Stimulated activated naive CD4-positive, alpha-beta T cell (primary cell): ENCODE measurements around the gene KRT76.
"Not testable (repeated sequence)": the region's sequence is repeated elsewhere in the genome, so short reads cannot be mapped to it uniquely, and the experiment has no call there.

Experiments
- DNase-seq, 6 experiments: peaks; one replicate each; lab custom pipeline; 2025; lab: John Stamatoyannopoulos, UW

KRT76 gene

DNA sequence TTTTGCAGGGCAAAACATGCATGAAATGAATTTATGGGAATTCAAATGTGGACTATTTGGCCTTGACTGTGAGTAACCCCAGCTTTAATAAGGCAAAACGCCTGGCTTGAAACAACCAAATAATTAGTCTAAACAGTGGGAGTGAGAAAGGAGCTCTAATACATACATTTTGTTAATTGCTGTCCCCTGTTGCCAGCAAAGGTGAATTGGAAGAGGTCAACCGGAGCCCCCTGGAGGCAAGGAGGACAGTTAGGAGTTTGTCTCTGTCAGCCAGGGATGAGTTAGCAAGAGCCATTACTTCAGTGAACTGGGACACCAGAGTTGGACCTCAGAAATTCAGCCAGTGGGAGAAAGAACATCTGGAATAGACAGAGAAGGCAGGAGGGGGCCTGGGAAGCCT, 17.4 kb downstream of the KRT76 start:
- DNase-seq: peak in 1 of 6 experiments; percentile 3

DNA sequence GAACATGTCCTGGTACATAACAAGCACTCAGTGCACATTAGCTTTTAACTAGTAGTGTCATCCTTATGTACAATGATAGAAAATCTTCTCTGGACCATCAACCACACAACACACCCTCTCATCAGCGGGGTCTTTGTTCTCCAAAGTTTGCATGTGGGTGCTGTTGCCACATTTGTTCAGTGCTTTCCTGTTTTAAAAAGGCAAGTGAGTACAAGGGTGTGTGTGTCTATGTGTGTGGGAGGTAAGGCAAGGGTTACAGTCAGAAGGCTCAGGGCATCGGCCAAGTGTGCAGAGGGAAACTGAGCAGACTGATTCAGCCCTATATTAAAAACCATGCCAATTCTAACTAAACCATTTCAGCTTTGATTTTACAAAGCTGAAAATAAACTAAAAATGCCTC, 17.9 kb downstream of the KRT76 start:
- no peak for DNase-seq

DNA sequence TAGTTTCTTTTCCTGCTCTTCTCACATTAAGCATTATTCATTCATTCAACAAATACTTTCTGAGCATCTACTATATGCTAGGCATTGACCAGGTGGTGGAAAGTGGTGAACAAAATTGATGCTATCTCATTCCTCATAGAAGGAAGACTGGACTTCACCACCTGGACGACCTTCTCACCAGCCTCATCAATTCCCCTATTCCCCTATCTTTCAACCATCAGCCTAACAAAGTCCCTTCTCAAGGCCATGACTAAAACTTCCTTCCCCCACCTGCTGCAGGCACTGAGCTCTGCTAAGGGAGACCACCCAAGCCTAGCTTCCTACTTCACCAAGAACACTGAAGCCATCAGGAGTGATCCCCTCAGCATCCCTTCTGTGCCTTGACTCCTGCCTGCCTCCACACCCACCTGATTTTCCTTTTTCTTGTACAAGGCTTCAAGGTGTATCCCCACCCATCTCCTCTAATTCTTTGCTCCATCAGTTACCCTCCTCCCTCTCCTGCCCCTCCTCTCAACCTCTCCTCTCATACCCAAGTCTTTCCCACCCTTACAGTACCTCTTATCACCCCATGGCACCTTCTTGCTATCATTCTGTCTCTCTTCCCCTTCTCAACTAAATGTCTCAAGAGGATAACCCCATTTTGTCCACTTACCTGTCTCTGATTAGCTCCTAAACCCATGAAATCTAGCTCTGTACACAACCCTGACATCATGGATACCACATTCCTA, 19.5 kb downstream of the KRT76 start:
- no peak for DNase-seq

DNA sequence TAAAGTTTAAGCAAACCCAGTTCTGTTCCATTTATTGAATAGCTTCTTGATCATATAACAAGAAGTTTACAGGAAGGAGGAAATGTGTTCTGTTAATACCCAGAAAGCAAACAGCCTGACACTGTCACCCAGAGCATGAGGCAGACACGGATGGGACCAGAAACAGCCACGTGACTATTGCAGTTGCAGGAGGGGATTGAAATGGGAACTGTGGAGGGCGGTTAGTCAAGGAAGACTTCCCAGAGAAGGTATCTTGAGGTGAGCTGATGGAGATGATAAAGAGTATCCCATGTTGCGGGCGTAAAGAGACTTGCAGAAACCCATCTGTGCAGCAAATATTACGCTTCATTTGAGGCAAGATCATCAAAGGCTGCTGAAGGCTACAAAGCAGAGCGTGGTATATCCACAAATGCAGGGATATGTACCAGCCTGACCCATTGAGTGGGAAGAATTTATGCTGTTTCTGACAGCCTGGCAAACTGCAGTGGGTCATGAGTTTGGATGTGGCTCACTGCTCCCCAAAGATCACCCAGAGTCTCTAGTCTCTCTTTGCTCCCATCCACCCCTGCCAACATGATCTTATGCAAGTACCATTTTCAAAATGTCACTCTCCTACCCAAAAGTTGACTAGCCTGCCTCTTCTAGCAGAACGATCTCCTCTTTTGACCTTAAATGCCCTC, 20.7 kb downstream of the KRT76 start:
- no peak for DNase-seq

DNA sequence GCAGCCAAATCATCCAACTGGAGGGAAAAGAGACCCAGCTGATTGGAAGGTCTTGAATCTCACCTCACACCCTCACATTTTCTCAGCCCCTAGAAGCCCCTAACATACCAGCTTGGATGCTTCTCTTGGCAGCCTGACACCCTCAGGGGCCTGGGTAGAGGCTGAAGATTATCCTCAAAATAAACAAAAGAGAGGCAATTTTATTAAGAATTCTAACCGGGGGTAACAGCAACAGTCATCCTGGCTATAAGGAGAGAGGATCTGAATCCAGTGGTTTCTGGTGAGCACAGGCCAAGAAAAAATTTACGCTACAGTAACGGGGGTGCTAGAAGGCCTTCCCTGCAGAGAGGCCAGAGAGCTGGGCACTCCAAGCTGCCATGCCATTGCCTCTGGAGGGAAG, 21.6 kb downstream of the KRT76 start:
- no peak for DNase-seq

DNA sequence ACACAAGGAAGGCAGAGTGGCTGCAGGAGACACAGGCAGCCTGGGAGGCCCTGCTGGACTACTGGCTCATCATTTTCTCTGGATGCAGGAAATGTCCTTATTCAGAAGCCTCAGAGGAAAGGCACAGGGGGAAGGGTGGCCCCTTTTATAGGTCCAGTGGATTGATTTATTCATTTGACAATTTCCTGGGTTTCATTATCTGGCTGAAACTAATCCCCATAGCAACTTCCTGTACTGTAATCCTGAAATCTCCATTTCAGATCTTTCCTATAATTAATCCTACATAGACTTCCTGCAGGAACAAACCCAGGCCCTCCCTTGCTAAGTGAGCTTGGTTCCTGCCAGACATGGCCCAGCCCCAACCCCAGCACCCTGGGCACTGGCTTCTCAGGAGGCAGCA, 23.0 kb downstream of the KRT76 start:
- DNase-seq: no peak

DNA sequence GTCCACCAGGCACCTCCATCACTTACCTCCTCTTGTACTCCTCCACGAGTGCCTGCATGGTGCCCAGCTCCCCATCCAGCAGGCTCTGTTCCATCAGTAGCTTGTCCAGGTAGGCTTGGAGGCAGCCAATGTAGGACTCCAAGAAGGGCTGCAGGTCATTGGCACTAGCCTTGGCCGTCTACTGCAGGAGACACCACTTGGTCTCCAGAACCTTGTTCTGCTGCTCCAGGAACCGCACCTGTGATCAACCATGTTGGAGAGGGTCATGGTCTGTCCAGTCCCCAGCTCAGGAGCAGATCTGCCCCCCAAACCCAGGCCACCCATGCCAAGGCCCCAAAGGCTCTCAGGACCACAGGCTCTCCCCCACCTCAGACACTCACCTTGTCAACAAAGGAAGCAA, 23.9 kb downstream of the KRT76 start:
- no peak for DNase-seq

DNA sequence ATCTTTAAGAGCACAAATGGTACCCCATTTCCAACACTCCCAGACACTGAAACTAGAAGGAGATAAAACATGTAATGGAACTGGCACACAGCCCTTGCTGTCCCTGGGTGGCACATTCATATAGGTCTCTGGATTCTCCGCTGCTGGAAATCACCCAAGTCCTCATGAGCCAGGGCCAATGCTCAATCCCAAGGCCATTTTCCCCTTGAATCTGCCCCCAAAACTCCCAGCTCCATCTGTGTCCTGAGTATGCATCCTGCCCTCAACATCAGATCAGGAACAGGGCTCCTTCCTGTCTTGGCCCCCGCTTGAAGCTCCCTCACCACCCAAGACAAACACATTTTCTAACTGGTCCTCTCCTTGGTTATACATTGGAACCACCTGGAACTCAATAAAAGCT, 24.6 kb downstream of the KRT76 start:
- DNase-seq: no peak

DNA sequence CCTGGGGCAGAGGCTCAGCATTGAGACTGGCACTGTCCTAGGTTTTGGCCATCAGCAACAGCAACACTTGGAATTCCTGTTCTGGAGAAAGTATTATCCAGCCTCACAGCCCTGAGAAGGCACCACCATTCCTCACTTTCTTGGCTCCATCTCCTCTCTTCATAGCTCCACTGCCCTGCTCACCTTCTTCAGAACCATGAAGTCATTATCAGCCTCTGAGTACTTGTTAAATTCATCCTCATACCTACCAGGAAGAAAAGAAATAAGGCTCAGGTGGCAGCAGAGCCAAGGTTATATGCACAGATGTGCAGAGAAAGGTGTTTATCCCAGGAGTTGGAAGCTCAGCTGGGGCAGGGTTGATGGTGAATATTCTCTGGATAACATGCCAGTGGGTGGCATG, 25.4 kb downstream of the KRT76 start:
- DNase-seq: no peak

DNA sequence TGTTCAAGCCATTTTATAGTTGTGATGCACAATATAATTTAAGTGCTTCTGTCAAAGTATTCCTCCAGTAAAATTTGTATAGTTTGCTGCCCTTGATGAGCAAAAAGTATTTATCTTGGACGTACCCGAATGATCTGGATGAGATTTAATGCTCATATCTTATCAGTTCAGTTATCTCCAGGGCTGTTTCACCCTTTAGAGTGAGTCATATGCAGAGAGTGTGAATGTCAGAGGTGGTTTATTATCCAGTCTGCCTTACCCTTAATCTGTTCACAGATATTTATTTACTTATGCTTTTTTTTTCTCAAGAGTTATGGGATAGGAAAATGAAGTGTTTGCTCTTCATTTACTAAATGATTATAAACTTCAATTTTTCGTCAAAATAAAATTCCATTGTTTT, 26.6 kb downstream of the KRT76 start:
- DNase-seq: not testable (repeated sequence)

DNA sequence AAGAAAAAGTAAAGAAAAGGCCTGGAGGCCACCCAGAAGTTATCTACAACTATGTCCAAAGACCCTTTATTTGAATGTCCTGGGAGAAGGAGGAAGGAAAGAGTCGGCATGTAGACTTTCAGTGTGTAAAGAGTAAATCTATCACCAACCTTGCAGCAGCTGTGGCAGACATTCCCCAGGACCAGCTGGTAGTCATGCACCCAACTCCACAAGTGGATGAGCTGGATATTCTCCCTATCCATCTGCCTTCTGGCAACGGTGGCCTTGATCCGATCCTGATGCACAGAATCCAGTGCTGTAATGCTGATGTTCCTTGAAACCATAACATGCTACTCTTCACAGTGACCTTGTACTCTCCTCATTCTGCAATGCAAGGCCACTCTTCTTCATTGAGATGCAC, 27.3 kb downstream of the KRT76 start:
- DNase-seq: no peak

DNA sequence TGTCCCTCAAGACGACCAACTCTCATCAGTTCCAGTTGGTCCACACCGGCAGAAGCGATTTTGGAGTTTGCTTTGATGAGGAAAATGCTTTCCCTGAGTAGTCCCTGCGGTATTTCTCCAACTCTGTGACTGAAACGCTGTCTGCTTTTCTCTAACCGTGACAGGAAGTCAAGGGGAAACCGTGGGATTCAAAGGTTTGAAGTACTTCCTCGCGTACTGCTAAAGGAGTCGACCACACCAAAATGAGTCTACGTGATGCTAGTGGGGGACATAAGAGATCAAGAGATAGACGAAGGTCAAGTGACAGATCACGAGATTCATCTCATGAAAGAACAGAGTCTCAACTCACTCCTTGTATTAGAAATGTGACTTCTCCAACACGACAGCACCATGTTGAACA, 28.6 kb downstream of the KRT76 start:
- DNase-seq: peak in 1 of 6 experiments; percentile 3

DNA sequence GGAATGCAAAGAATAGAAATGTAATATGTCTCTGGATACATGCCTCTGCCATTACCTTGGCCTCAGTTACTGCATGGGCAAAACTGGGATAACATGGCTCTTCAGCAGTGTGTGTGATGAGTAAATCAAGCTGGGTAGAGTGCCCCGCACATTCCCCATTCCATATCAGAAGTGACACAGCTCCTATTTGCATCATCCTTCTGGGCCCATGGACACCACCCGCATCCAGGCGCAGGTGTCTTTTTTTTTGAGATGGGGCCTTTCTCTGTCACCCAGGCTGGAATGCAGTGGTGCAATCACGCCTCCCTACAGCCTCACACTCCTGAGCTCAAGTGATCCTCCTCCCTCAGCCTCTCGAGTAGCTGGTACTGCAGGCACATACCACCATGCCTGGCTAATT, 31.6 kb downstream of the KRT76 start:
- DNase-seq: no peak

DNA sequence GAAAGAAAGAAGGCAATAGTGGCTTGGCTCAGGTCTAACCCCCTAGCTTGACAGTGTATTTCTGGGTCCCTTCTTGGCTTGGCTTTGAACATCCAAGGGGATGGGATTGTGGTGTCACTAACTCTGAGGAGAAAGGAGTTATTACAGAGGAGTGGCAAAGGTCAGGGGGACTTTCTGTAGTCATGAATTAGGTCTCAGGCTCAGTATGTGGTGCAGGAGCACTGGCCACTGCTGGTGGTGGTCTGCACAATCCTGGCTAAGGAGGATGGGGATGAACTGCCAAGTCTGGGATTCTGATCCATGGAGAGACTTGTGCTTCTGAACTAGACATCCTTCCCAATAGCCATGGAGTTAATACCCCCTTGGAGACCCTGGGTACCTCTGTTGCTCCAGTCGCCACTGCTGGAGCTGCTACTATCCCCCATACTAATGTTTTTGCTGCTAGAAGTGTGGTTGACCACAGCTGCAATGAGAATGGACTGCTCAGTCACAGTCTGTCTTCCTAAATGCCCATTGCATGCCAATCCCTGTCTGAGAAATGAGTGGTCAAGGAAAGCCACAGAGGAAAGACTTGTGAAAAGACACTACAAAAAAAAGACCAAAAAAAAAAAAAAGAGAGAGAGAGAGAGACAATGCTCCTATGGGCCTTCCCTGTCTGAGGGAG, 32.5 kb downstream of the KRT76 start:
- no peak for DNase-seq

DNA sequence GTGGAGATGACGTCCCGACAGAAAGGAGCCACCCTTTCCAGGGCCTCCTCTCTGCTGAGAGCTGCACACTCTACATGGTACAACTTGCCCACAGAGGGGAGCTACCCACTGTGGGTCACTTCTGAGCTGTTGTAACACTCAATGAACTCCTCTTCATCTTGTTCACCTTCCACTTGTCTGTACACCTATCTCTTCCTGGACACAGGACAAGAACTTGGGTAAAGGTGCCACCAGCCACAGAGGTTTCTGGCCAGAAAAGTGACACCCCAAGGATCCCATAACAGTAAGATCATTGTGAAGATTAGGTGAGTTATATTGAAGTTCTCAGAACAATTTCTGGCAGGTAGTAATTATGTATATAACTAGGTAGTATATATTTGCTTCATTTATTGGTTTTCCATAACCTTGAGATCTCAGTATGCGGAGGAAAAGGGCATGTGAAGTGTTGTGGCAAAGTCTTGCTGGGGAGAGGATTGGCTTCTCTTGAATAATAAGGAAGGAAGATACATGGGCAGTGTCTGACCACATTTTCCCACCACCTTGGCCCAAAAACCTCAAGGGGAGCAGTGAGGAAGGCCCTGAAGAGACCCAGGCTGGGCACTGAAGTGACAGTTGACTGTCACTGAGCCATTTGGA, 34.2 kb downstream of the KRT76 start:
- DNase-seq: no peak

DNA sequence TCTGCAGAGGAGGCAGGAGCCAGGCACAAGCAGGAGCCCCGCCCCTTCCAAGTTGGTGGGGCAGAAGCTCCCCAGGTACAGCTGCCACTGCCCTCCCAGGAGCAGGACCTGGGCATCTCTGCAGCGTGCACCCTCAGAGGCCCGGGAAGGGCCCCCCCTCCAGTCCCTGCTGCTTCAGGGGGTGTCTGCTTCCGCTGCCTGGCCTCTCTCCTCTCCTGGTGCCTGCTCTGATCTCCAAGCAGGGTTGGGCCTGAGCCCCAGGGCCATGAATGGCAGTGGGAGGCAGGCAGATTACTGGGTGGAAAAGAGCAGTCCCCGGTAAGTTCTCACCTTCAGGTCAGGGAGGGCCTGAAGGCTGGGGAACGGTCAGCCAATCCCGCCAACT, 35.0 kb downstream of the KRT76 start:
- DNase-seq: no peak

DNA sequence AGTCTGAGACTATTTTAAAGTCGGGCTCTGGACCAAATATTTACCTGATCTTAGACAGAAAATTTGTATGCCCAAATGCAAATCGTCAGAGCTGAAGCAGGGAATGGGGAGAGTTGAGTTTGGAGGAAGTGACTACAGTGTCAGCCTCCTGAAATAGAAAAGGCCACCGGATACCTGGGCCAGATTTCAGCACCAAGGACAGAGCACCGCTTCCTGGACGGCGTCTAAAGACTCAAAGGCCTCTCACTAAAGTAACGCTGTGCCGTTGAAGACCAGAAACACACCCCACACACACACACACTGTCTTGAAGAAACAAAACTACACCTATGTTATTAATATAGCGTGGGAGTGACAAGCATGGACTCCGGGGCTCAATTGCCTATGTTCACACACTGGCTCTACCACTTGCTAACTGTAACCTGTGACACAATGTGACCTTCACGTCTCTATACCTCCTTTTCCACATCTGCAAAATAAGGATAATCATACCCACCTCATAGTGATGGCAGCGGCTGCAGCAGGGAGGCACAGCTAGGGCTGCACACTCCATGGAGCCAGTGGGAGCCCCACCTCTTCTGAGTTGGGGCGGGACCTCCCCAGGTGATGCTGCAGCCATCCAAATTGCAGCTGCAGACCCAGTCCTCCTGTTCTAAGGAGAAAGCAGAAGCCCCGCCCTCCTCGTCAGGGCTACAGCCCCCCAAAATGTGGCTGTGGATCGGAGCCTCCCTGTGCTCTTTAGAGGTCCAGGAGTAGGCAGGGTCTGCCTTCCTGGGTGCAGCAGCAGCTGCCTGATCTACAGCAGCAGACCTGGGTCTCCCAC, 35.6 kb downstream of the KRT76 start:
- DNase-seq: peak; percentile 23 to 67 (median 52)

DNA sequence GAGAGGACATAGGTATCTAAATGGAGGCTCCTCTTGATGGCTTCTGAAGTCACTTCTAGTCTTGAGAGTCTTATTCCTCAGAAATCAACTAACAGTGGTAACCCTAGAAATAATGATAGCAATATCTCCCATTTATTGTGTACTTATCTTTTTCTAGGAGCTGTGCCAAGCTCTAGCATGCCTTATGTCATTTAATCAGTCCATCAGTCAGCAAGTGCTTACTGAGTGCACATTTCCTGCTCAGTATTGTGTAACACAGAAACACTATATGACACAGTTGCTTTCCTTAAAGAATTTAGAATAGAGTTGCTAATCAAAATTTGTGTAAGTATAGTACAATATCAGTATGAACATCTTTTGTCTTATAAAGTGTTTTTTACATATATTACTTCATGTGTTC, 36.6 kb downstream of the KRT76 start:
- DNase-seq: no peak

DNA sequence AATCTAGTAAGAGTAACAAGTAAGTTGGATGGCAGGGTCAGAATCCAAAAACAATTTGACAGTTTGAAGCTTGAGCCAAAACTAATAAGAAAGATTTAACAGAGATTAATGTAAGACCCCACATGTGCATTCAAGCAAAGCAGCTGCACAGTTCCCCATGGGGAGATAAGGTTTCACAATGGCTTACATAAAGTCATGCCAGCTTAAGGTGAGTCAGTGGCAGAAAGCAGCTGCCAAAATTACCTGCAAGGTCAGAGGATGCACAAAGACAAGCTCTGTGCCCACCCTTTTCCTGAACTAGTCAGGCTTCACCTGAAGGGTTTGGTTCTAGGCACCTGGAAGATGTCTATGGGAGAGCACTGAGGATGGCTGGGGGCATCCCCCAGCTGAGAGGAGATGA, 37.2 kb downstream of the KRT76 start:
- DNase-seq: no peak

DNA sequence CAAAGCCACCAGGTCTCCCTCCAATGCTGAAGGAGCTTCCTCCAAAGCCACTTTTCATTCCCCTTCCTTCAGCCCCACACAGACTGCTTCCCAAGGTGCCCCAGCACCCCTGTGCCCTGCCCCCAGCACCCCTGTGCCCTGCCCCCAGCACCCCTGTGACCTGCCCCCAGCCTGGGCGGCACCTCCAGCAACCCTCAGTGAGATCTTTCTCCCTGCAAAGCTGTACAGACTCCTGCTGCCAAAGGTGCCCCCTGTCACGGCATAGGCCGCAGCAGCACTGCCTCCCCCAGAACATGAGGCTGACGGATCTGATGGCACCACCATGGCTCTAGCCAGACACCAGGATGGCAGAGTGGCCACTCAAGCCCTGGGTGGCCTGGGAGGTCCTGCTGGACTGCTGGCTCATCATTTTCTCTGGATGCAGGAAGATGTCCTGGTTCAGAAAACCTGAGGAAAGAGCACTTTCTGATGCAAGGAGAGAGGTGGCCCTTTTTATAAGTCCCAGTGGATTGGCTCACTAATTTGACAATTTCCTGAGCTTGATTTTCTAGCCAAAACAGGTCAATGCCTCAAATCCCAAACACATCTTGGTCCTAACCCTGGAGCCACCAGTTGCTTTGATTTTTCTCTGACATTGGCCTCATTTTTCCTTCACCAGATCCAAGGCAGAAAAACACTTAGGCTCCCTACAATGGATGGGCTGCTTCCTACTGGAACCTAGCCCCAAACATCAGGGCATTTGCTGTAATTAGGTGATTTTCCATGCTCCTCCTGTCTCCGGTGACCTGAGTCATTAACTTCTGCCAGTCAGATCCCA, 41.1 kb downstream of the KRT76 start:
- DNase-seq: no peak

DNA sequence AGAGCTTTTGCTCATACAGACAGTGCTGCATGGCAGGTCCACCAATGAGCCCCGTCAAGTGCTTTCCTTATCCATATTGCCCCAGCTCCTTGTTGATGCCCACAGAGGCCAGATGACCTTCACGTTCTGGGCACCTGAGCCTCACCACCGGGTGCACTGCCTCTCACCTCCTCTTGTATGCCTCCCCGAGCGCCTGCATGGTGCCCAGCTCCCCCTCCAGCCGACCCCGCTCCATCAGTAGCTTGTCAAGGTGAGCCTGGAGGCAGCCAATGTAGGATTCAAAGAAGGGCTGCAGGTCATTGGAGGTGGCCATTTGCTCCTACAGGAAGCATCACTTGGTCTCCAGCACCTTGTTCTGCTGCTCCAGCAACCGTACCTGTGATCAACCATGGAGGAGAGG, 42.0 kb downstream of the KRT76 start:
- no peak for DNase-seq
